AG08396 (cell line): ENCODE results near the gene ALKBH7.

Experiments
- DNase-seq: peaks from one replicate; pipeline ENCODE4 v3.0.0; 2012; ENCODE audit warnings: low spot score, mixed read lengths

ALKBH7 gene

GRCh38 chr19:6402058-6402457 is 29.5 kb downstream of the ALKBH7 start:
- DNase-seq: no peak

- DNase-seq: peak; percentile 71
These were observed 30.4 kb downstream of the ALKBH7 start for GRCh38 chr19:6402837-6403608.

GRCh38 chr19:6406401-6406800 is 33.8 kb downstream of the ALKBH7 start:
- no peak for DNase-seq

- DNase-seq: no peak
These were observed 36.8 kb downstream of the ALKBH7 start for GRCh38 chr19:6409346-6409745.

GRCh38 chr19:6412061-6412446 is 39.5 kb downstream of the ALKBH7 start:
- DNase-seq: no peak

GRCh38 chr19:6412447-6413091 is 40.0 kb downstream of the ALKBH7 start:
- no peak for DNase-seq

GRCh38 chr19:6413291-6413690 is 40.7 kb downstream of the ALKBH7 start:
- no peak for DNase-seq

- DNase-seq: no peak
These were observed 41.4 kb downstream of the ALKBH7 start for GRCh38 chr19:6413721-6414643.

- DNase-seq: no peak
These were observed 42.4 kb downstream of the ALKBH7 start for GRCh38 chr19:6414793-6415590.

GRCh38 chr19:6415591-6416190 is 43.1 kb downstream of the ALKBH7 start:
- no peak for DNase-seq

GRCh38 chr19:6416658-6417405 is 44.2 kb downstream of the ALKBH7 start:
- DNase-seq: no peak

- peak; percentile 72 for DNase-seq
These were observed 45.3 kb downstream of the ALKBH7 start for GRCh38 chr19:6417713-6418561.

GRCh38 chr19:6418562-6418932 is 46.0 kb downstream of the ALKBH7 start:
- no peak for DNase-seq

GRCh38 chr19:6421075-6422014 is 48.8 kb downstream of the ALKBH7 start:
- no peak for DNase-seq

GRCh38 chr19:6423499-6424194 is 51.1 kb downstream of the ALKBH7 start:
- peak; percentile 83 for DNase-seq

- DNase-seq: no peak
These were observed 51.8 kb downstream of the ALKBH7 start, which contains the start of gene KHSRP for GRCh38 chr19:6424195-6424938. Gene KHSRP, minus strand, starts transcription at chr19:6424811. Its CDS starts 110 bp downstream, at chr19:6424701.
